Globus pallidus (tissue), 1 donor: ENCODE measurements around the gene TBX15.
"Not testable (repeated sequence)": the region's sequence is repeated elsewhere in the genome, so short reads cannot be mapped to it uniquely, and the experiment has no call there.

Source experiments
- DNase-seq: peaks from one replicate; pipeline ENCODE4 v3.0.0-alpha.2; 2015; ENCODE audit warnings: low spot score

Gene TBX15

GRCh38 chr1:118926261-118926660, 61.9 kb downstream of the TBX15 start:
- DNase-seq: no peak

GRCh38 chr1:118925651-118926050, 62.5 kb downstream of the TBX15 start:
- DNase-seq: no peak

GRCh38 chr1:118923319-118923718, 64.8 kb downstream of the TBX15 start:
- no peak for DNase-seq

GRCh38 chr1:118921994-118922393, 66.1 kb downstream of the TBX15 start:
- no peak for DNase-seq

GRCh38 chr1:118920124-118920717, 67.9 kb downstream of the TBX15 start:
- no peak for DNase-seq

GRCh38 chr1:118918940-118919259, 69.2 kb downstream of the TBX15 start:
- no peak for DNase-seq

- no peak for DNase-seq
Observed at GRCh38 chr1:118918230-118918939, 69.8 kb downstream of the TBX15 start.

- not testable (repeated sequence) for DNase-seq
Observed at GRCh38 chr1:118916346-118916745, 71.8 kb downstream of the TBX15 start.

- DNase-seq: no peak
Observed at GRCh38 chr1:118914379-118915161, 73.6 kb downstream of the TBX15 start.

- no peak for DNase-seq
Observed at GRCh38 chr1:118913818-118914217, 74.3 kb downstream of the TBX15 start.

- no peak for DNase-seq
Observed at GRCh38 chr1:118912574-118912973, 75.6 kb downstream of the TBX15 start.

- no peak for DNase-seq
Observed at GRCh38 chr1:118911571-118911970, 76.6 kb downstream of the TBX15 start.

GRCh38 chr1:118907466-118907865, 80.7 kb downstream of the TBX15 start:
- no peak for DNase-seq

GRCh38 chr1:118905671-118906070, 82.5 kb downstream of the TBX15 start:
- no peak for DNase-seq

- DNase-seq: no peak
Observed at GRCh38 chr1:118905196-118905595, 82.9 kb downstream of the TBX15 start.

- DNase-seq: peak; percentile 7
Observed at GRCh38 chr1:118902711-118903191, 85.4 kb downstream of the TBX15 start.

- DNase-seq: no peak
Observed at GRCh38 chr1:118902299-118902698, 85.8 kb downstream of the TBX15 start.

- no peak for DNase-seq
Observed at GRCh38 chr1:118900643-118901440, 87.3 kb downstream of the TBX15 start.

- DNase-seq: no peak
Observed at GRCh38 chr1:118899340-118899739, 88.8 kb downstream of the TBX15 start.

- no peak for DNase-seq
Observed at GRCh38 chr1:118898712-118899111, 89.4 kb downstream of the TBX15 start.

GRCh38 chr1:118896416-118896815, 91.7 kb downstream of the TBX15 start:
- DNase-seq: no peak

- DNase-seq: no peak
Observed at GRCh38 chr1:118894836-118895235, 93.3 kb downstream of the TBX15 start.
